ENCODE results near the gene MAPKAP1.
A peak's percentile ranks its signal among the peaks of the same experiment; 100 is the strongest.

The MAPKAP1 gene

DNA sequence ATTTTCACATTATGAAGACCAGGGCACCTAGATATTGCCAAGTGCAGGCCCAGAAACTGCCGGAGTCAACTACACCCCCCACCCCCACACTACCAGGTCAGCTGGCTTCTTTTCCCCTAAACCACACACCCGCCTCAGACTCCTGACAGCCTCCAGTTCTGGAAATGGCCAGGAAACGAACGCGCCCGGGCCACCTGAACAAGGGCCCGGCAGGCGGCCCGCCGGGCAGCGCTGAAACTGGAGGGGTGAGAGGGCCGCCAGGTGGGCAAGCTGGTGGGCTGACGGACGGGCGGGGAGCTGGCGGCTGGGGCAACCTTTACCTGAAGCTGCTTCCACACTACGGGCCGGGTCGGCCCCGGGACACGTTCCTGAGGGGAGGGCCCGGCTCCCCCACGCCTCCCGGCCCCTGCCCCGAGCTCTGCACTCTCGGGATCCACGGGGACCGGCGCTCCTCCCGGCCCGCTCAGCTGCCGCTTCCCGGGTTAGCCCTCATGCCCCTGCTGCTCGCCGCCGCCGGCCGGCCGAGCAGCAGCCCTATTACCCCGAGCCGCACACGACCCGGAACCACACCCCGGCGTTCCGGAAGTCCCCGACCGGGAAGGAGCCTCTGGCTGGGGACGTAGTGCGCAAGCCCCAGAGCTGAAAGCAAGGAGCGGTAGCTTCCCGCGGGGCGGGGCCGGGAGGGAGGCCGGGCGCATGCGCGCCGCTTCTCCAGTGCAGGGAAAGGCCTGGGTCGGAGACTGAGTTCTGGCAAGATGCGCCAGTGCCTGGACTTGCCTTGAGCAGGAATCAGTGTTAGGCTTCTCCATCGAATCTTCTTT is at the start of gene MAPKAP1:
Gene MAPKAP1, minus strand, starts transcription at position 558 of the 821 bp plus-strand sequence. CDS start 34,634 bp downstream, outside the sequence.
- peak; percentile 96 for DNase-seq (ENCODE audit: low read depth)
- H3K4me3 ChIP-seq (replicated peaks; ENCODE audit: low read depth, low read length) = peak within 1 kb of the TSS; percentile 76
- TF ChIP-seq, protein P1, sequence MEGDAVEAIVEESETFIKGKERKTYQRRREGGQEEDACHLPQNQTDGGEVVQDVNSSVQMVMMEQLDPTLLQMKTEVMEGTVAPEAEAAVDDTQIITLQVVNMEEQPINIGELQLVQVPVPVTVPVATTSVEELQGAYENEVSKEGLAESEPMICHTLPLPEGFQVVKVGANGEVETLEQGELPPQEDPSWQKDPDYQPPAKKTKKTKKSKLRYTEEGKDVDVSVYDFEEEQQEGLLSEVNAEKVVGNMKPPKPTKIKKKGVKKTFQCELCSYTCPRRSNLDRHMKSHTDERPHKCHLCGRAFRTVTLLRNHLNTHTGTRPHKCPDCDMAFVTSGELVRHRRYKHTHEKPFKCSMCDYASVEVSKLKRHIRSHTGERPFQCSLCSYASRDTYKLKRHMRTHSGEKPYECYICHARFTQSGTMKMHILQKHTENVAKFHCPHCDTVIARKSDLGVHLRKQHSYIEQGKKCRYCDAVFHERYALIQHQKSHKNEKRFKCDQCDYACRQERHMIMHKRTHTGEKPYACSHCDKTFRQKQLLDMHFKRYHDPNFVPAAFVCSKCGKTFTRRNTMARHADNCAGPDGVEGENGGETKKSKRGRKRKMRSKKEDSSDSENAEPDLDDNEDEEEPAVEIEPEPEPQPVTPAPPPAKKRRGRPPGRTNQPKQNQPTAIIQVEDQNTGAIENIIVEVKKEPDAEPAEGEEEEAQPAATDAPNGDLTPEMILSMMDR (IDR thresholded peaks at IDR 0.05; ENCODE audit: low read length, missing control alignments) = no peak

DNA sequence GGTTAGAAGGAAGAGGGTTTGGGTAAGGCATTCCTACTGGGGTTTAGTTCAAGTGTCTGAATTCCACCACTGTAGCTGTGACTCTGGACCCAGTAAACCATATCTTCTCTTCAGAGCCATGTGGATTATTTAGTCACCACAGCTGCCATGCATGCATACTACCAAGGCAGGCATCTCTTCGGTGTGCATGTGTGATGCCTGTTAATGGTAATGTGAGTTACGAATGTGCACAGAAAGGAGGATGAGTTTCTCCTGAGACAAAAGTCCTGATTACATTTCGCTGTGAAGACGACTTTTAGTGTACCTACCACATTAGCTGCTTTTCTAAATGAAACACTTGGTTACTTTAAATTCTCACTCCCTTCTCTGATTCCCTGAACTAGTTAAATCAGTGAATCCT is 49.5 kb upstream of the MAPKAP1 start:
- H3K4me3 ChIP-seq (replicated peaks; ENCODE audit: low read depth, low read length) = no peak overlapping the region
- TF ChIP-seq, protein P1 (IDR thresholded peaks at IDR 0.05; ENCODE audit: low read length, missing control alignments) = no peak
- DNase-seq (ENCODE audit: low read depth) = no peak

DNA sequence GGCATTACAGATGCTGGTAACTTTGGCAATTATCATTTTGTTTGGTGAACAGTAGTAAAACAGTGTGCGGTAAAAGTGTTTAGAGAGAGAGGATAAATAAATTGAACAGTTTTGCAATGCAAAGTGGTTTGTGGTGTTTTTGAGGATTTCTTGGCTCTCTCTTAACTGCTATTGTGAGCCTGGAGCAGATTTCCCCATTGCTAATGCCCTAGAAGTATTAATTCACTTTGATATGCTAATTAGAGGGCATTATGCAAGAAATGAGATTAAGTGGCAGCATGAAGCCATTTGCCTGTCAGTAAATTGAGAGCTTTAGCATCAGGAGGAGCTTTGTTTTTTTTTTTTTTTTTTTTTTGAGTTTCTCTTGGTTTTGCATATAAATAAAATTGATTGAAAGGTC is 48.3 kb upstream of the MAPKAP1 start:
- H3K4me3 ChIP-seq (replicated peaks; ENCODE audit: low read depth, low read length) = no peak overlapping the region
- DNase-seq (ENCODE audit: low read depth) = no peak

DNA sequence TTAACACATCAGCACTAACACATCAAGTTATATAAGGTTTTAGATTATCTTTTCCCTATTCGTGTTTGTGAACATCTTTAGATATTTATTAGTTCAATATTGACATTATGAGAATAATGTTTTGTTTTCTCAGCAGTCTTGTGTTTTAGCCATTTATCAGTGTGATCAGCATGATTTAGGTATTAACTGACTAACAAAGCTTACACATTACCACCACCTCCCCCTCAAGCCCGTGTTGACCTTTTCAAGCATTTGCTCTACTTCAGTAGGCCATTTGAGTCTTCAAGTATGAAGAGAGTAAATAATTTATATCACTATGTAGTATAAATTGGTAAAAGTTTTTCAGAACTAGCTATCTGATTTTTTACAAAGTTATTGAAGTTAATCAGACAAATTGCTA is 47.1 kb upstream of the MAPKAP1 start:
- H3K4me3 ChIP-seq (replicated peaks; ENCODE audit: low read depth, low read length) = no peak overlapping the region
- no peak for DNase-seq (ENCODE audit: low read depth)
- TF ChIP-seq, protein P1 (IDR thresholded peaks at IDR 0.05; ENCODE audit: low read length, missing control alignments) = no peak

More for the DNA sequence above, 48.3 kb upstream of the MAPKAP1 start:
- TF ChIP-seq, protein P1 (IDR thresholded peaks at IDR 0.05; ENCODE audit: low read length, missing control alignments) = no peak

DNA sequence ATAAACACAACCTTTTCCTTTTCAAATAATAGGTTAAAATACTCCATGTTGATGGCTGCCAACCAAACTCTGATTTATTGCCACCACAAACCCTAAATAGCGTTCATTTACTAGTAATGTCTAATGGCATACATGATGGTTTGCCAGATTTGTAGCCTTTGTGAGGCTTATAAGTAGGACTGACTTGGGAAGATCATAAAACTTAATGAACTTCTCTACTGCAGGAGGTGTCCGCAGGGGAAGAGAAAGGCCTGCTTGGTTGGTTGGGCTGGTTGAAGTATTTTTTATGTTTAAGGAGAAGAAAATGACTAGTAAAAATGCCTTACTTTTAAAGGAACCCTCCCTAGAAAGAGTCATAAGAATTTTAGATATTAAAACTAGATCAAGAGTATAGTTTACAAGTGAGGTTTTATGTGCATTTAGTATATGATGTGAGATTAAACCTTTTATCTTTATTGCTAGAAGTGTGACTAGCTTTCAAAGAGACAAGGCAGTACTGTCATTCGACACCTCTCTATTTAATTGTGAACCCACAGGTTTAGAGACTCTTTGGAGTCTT is 45.1 kb upstream of the MAPKAP1 start:
- TF ChIP-seq, protein P1 (IDR thresholded peaks at IDR 0.05; ENCODE audit: low read length, missing control alignments) = no peak
- no peak for DNase-seq (ENCODE audit: low read depth)

DNA sequence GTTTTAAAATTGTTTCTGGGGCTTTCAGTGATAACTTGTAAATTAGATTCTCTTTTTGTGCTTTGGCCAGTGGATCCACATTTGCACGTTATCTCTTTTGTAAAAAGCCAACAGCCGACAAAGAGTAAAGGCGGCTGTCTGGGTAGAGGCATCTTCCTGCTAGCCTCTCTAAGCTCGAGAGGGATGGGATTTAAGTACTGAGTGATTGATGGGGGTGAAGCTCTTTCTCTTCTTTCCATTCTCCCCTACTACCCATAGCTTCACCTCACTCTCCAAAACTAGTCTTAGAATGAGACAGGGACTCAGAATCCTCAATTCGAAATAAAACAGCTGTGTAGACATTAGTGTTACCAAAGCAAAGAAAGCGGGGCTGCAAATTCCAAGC is 43.6 kb upstream of the MAPKAP1 start:
- TF ChIP-seq, protein P1 (IDR thresholded peaks at IDR 0.05; ENCODE audit: low read length, missing control alignments) = no peak
- no peak for DNase-seq (ENCODE audit: low read depth)
- H3K4me3 ChIP-seq (replicated peaks; ENCODE audit: low read depth, low read length) = peak overlapping the region; percentile 84

More for the DNA sequence above, 45.1 kb upstream of the MAPKAP1 start:
- H3K4me3 ChIP-seq (replicated peaks; ENCODE audit: low read depth, low read length) = no peak overlapping the region
